HK-2 (cell line): Measurements from ENCODE around the gene LRRC49.

ENCODE experiments used
- DNase-seq: peaks from one replicate; pipeline ENCODE4 v3.0.0-alpha.2; 2018; ENCODE audit not compliant: unreplicated experiment

Gene LRRC49

DNA sequence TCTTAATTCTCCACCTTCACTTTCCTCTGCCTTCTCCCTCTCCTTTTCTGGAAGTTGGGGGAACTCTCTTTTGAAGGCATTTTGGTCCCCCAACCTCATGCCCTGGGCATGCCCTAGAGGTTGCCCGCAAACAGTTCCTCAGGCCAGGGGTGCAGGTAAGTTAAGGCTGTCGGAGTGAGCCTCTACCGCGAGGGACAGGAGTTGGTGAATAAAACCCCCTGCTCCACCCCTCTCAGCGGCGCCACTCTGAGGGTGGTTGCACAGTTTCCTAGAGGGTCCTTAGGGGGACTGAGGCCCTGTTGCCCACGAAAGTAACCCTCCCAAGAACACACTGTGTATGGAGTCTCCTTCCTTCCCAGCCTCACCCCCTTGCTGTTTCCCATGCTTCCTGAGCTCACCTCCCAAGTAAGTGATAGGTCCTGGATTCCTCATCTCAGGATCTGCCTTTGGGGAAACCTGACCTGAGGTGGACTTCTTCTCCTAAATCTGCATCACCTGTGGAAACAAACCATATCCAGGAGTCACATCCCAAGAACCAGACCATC, 199.5 kb downstream of the LRRC49 start:
- no peak for DNase-seq

- peak; percentile 40 for DNase-seq
Observed at GRCh38 chr15:71093054-71094024, 200.7 kb downstream of the LRRC49 start.

GRCh38 chr15:71094137-71094536, 201.5 kb downstream of the LRRC49 start:
- no peak for DNase-seq

DNA sequence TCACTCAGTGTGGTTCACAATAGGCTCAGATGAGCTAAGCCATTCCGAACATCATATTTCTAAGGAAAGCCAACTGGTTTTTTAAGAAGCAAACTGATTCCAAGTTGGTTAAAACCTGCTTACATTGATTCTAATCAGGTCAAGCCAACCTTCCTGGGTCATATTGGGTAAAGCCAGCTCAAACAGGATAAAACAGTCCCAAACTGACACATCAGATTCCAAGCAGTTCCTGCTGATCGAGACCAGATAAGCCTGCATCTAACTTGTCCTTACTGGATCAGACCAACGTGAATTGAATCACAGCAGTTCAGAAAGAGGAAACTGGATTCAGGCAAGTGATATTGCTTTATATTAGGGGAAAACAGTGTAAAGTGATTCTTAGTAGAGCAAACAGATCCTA, 204.1 kb downstream of the LRRC49 start:
- no peak for DNase-seq

DNA sequence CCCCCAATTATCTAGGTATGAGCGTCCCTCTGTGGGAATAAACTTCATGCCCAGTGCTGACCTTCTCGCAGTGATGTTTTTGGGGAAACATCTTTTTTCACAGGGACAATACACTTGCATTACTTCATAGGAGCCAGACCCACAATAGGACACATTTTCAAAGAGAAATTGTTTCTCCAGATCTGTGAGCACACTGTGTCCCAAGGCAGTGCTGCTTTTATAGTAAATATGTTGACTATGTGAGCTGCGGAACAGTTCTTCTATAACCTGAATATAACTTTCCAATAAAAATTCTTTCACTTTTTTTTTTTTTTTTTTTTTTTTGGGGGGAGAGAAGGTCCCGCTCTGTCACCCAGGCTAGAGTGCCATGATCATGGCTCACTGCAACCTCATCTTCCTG, 205.3 kb downstream of the LRRC49 start:
- DNase-seq: no peak

DNA sequence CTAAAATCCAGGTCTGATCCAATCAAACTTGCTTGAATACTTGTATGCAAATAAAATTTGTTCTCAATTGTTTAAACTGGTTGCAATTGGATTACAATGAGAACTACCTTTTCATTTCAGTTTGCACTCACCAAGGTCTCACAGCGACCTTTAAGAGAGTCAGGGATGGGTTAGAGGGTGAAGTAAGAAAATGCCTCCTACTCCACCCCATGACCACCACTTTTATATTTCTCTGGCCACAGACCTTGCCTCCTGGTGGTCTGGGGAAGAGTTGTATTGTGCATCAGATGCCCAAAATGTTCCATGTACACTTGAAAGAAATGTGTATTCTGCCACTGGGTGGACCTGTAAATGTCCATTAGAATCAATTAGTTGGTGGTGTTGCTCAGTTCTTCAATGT, 206.3 kb downstream of the LRRC49 start:
- no peak for DNase-seq
